HL-60 (cell line): Measurements from ENCODE around the gene CCPG1.

Experiments
- CTCF ChIP-seq: IDR thresholded peaks from one replicate; pipeline ENCODE4 v1.5.1; 2011; ENCODE audit warnings: low read length, control low read depth, inconsistent platforms; ENCODE audit not compliant: insufficient read depth
- POLR2AphosphoS5 ChIP-seq: IDR thresholded peaks from 2 replicates; pipeline ENCODE4 v1.6.1; 2012; ENCODE audit warnings: low read depth

- TF ChIP-seq CTCF = no peak
- no peak for TF ChIP-seq POLR2AphosphoS5
Observed at GRCh38 chr15:55357774-55358173, 50.4 kb downstream of the CCPG1 start.
